ENCODE data around the gene ALK. TPM values are rescaled to one million over a fixed set of nuclear protein-coding genes. Genes with fewer than 3 reads are reported as not detected.

The ALK gene
- polyA plus RNA-seq, 4 donors: 0.04 to 0.98 TPM; not detected in 2

GRCh38 chr2:29347774-29348461, 573.5 kb downstream of the ALK start:
- H3K4me1 ChIP-seq (ENCODE audit: control insufficient read depth in 3 of 3, insufficient read depth in 2 of 3, low read depth in 1 of 3, low read length in 2 of 3): no peaks in the 10 kb centered on the region
- H3K36me3 ChIP-seq (ENCODE audit: control insufficient read depth in 3 of 3, insufficient read depth in 2 of 3, low read depth in 1 of 3, low read length in 3 of 3): no peaks in the 10 kb centered on the region
- FAIRE-seq (no peak), DNase-seq (no peak)
- no peaks in the 10 kb centered on the region for H3K27me3 ChIP-seq (ENCODE audit: control insufficient read depth in 3 of 3, insufficient read depth in 3 of 3, low read length in 3 of 3)
- H3K4me3 ChIP-seq (ENCODE audit: low read depth in 1 of 3, low read length in 3 of 3): no peak overlapping the region
- no peak overlapping the region for H3K27ac ChIP-seq (ENCODE audit: low read depth in 1 of 3, low read length in 2 of 3)
- 68 to 81% (median 74%) methylated on average over 5 of the region's 5 CpGs for WGBS, 3 donors
- H3K9me3 ChIP-seq (ENCODE audit: control insufficient read depth in 2 of 2, insufficient read depth in 1 of 2, low read depth in 1 of 2, low read length in 1 of 2): no peaks in the 10 kb centered on the region

GRCh38 chr2:29345236-29345635, 576.1 kb downstream of the ALK start:
- WGBS, 3 donors: 71 to 86% (median 75%) methylated on average over 2 of the region's 2 CpGs
- DNase-seq (no peak), FAIRE-seq (no peak)
- Histone ChIP-seq H3K4me1 (ENCODE audit: control insufficient read depth in 3 of 3, insufficient read depth in 2 of 3, low read depth in 1 of 3, low read length in 2 of 3) (no peaks in the 10 kb centered on the region), H3K27me3 (ENCODE audit: control insufficient read depth in 3 of 3, insufficient read depth in 3 of 3, low read length in 3 of 3) (peaks cover 0 to 2% (median 0%) of the 10 kb centered on the region in 3 donors), H3K4me3 (ENCODE audit: low read depth in 1 of 3, low read length in 3 of 3) (no peak overlapping the region), H3K9me3 (ENCODE audit: control insufficient read depth in 2 of 2, insufficient read depth in 1 of 2, low read depth in 1 of 2, low read length in 1 of 2) (no peaks in the 10 kb centered on the region), H3K27ac (ENCODE audit: low read depth in 1 of 3, low read length in 2 of 3) (no peak overlapping the region), H3K36me3 (ENCODE audit: control insufficient read depth in 3 of 3, insufficient read depth in 2 of 3, low read depth in 1 of 3, low read length in 3 of 3) (no peaks in the 10 kb centered on the region)

- H3K27me3 ChIP-seq (ENCODE audit: control insufficient read depth in 3 of 3, insufficient read depth in 3 of 3, low read length in 3 of 3): peaks cover 0 to 2% (median 0%) of the 10 kb centered on the region in 3 donors
- FAIRE-seq: no peak
- H3K9me3 ChIP-seq (ENCODE audit: control insufficient read depth in 2 of 2, insufficient read depth in 1 of 2, low read depth in 1 of 2, low read length in 1 of 2): no peaks in the 10 kb centered on the region
- H3K4me3 ChIP-seq (ENCODE audit: low read depth in 1 of 3, low read length in 3 of 3): no peak overlapping the region
- H3K4me1 ChIP-seq (ENCODE audit: control insufficient read depth in 3 of 3, insufficient read depth in 2 of 3, low read depth in 1 of 3, low read length in 2 of 3): no peaks in the 10 kb centered on the region
- H3K36me3 ChIP-seq (ENCODE audit: control insufficient read depth in 3 of 3, insufficient read depth in 2 of 3, low read depth in 1 of 3, low read length in 3 of 3): no peaks in the 10 kb centered on the region
- H3K27ac ChIP-seq (ENCODE audit: low read depth in 1 of 3, low read length in 2 of 3): no peak overlapping the region
- DNase-seq: no peak
Observed at GRCh38 chr2:29343830-29344229, 577.6 kb downstream of the ALK start.

GRCh38 chr2:29336341-29337241, 584.8 kb downstream of the ALK start:
- H3K27me3 ChIP-seq (ENCODE audit: control insufficient read depth in 3 of 3, insufficient read depth in 3 of 3, low read length in 3 of 3): peaks cover 0 to 8% (median 2%) of the 10 kb centered on the region in 3 donors
- no peaks in the 10 kb centered on the region for H3K9me3 ChIP-seq (ENCODE audit: control insufficient read depth in 2 of 2, insufficient read depth in 1 of 2, low read depth in 1 of 2, low read length in 1 of 2)
- DNase-seq (no peak), FAIRE-seq (no peak)
- no peaks in the 10 kb centered on the region for H3K36me3 ChIP-seq (ENCODE audit: control insufficient read depth in 3 of 3, insufficient read depth in 2 of 3, low read depth in 1 of 3, low read length in 3 of 3)
- no peak overlapping the region for H3K27ac ChIP-seq (ENCODE audit: low read depth in 1 of 3, low read length in 2 of 3)
- H3K4me1 ChIP-seq (ENCODE audit: control insufficient read depth in 3 of 3, insufficient read depth in 2 of 3, low read depth in 1 of 3, low read length in 2 of 3): no peaks in the 10 kb centered on the region
- H3K4me3 ChIP-seq (ENCODE audit: low read depth in 1 of 3, low read length in 3 of 3): no peak overlapping the region
- 75 to 82% (median 81%) methylated on average over 10 of the region's 10 CpGs for WGBS, 3 donors

GRCh38 chr2:29335396-29335795, 586.0 kb downstream of the ALK start:
- WGBS, 3 donors: 74 to 89% (median 86%) methylated on average over 5 of the region's 5 CpGs
- no peak for FAIRE-seq

GRCh38 chr2:29334706-29335105, 586.7 kb downstream of the ALK start:
- Histone ChIP-seq H3K4me3 (ENCODE audit: low read depth in 1 of 3, low read length in 3 of 3) (no peak overlapping the region), H3K4me1 (ENCODE audit: control insufficient read depth in 3 of 3, insufficient read depth in 2 of 3, low read depth in 1 of 3, low read length in 2 of 3) (no peaks in the 10 kb centered on the region), H3K9me3 (ENCODE audit: control insufficient read depth in 2 of 2, insufficient read depth in 1 of 2, low read depth in 1 of 2, low read length in 1 of 2) (no peaks in the 10 kb centered on the region), H3K27ac (ENCODE audit: low read depth in 1 of 3, low read length in 2 of 3) (no peak overlapping the region), H3K27me3 (ENCODE audit: control insufficient read depth in 3 of 3, insufficient read depth in 3 of 3, low read length in 3 of 3) (peaks cover 0 to 8% (median 0%) of the 10 kb centered on the region in 3 donors), H3K36me3 (ENCODE audit: control insufficient read depth in 3 of 3, insufficient read depth in 2 of 3, low read depth in 1 of 3, low read length in 3 of 3) (no peaks in the 10 kb centered on the region)
- DNase-seq (no peak), FAIRE-seq (no peak)
- WGBS, 3 donors: 65 to 72% (median 69%) methylated on average over 10 of the region's 10 CpGs

More at GRCh38 chr2:29335396-29335795, 586.0 kb downstream of the ALK start:
- peaks cover 0 to 8% (median 1%) of the 10 kb centered on the region in 3 donors for H3K27me3 ChIP-seq (ENCODE audit: control insufficient read depth in 3 of 3, insufficient read depth in 3 of 3, low read length in 3 of 3)
- H3K9me3 ChIP-seq (ENCODE audit: control insufficient read depth in 2 of 2, insufficient read depth in 1 of 2, low read depth in 1 of 2, low read length in 1 of 2): no peaks in the 10 kb centered on the region
- no peak for DNase-seq
- H3K4me3 ChIP-seq (ENCODE audit: low read depth in 1 of 3, low read length in 3 of 3): no peak overlapping the region
- H3K27ac ChIP-seq (ENCODE audit: low read depth in 1 of 3, low read length in 2 of 3): no peak overlapping the region
- no peaks in the 10 kb centered on the region for H3K36me3 ChIP-seq (ENCODE audit: control insufficient read depth in 3 of 3, insufficient read depth in 2 of 3, low read depth in 1 of 3, low read length in 3 of 3)
- no peaks in the 10 kb centered on the region for H3K4me1 ChIP-seq (ENCODE audit: control insufficient read depth in 3 of 3, insufficient read depth in 2 of 3, low read depth in 1 of 3, low read length in 2 of 3)

GRCh38 chr2:29332540-29332939, 588.8 kb downstream of the ALK start:
- Histone ChIP-seq H3K4me1 (ENCODE audit: control insufficient read depth in 3 of 3, insufficient read depth in 2 of 3, low read depth in 1 of 3, low read length in 2 of 3) (no peaks in the 10 kb centered on the region), H3K27ac (ENCODE audit: low read depth in 1 of 3, low read length in 2 of 3) (no peak overlapping the region), H3K36me3 (ENCODE audit: control insufficient read depth in 3 of 3, insufficient read depth in 2 of 3, low read depth in 1 of 3, low read length in 3 of 3) (no peaks in the 10 kb centered on the region), H3K9me3 (ENCODE audit: control insufficient read depth in 2 of 2, insufficient read depth in 1 of 2, low read depth in 1 of 2, low read length in 1 of 2) (no peaks in the 10 kb centered on the region), H3K4me3 (ENCODE audit: low read depth in 1 of 3, low read length in 3 of 3) (no peak overlapping the region), H3K27me3 (ENCODE audit: control insufficient read depth in 3 of 3, insufficient read depth in 3 of 3, low read length in 3 of 3) (peaks cover 0 to 4% (median 0%) of the 10 kb centered on the region in 3 donors)
- DNase-seq (no peak), FAIRE-seq (no peak)
- WGBS, 3 donors: 92 to 98% (median 96%) methylated on average over 2 of the region's 2 CpGs

GRCh38 chr2:29329899-29330298, 591.5 kb downstream of the ALK start:
- 50 to 72% (median 60%) methylated on average over 3 of the region's 3 CpGs for WGBS, 3 donors
- no peak overlapping the region for H3K4me3 ChIP-seq (ENCODE audit: low read depth in 1 of 3, low read length in 3 of 3)
- no peak for DNase-seq
- no peak for FAIRE-seq
- no peaks in the 10 kb centered on the region for H3K36me3 ChIP-seq (ENCODE audit: control insufficient read depth in 3 of 3, insufficient read depth in 2 of 3, low read depth in 1 of 3, low read length in 3 of 3)
- peaks cover 0 to 4% (median 0%) of the 10 kb centered on the region in 3 donors for H3K27me3 ChIP-seq (ENCODE audit: control insufficient read depth in 3 of 3, insufficient read depth in 3 of 3, low read length in 3 of 3)
- no peaks in the 10 kb centered on the region for H3K9me3 ChIP-seq (ENCODE audit: control insufficient read depth in 2 of 2, insufficient read depth in 1 of 2, low read depth in 1 of 2, low read length in 1 of 2)
- H3K27ac ChIP-seq (ENCODE audit: low read depth in 1 of 3, low read length in 2 of 3): no peak overlapping the region
- no peaks in the 10 kb centered on the region for H3K4me1 ChIP-seq (ENCODE audit: control insufficient read depth in 3 of 3, insufficient read depth in 2 of 3, low read depth in 1 of 3, low read length in 2 of 3)
